NOMO-1 treated with dmso at 0.1 percent for 144 hours (cell line): Measurements from ENCODE around the gene MBNL1.

ENCODE experiments used
- DNase-seq: peaks from one replicate; lab custom pipeline; 2025; ENCODE audit not compliant: unreplicated experiment; lab: John Stamatoyannopoulos, UW

Gene MBNL1

DNA sequence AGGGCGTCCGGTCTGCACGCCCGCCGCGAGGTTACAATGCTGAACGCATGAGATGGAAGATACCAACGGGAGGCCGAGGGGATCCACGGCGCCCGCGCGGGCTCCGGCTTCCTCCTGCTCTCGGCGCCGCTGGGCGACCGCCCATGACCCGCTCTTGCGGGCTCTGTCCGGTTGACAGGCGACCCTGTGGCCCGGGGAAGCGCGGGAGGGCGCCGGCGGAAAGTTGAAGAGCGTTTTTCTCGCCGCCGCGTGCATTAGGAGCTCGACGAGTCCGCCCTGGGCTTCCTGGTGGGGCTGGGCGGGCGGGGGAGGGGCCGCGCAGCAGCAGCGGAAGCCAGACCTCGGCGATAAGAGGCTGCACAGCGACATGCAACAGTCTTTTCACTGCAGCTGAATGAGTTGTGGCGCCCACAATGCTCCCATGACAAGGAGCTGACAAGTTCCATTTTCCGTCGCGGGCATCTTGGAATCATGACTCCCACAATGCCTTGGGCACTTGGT, at the start of gene MBNL1:
Gene MBNL1 (plus strand): TSS at position 375 of the 501 bp plus-strand sequence. CDS start 31,265 bp downstream, outside the sequence.
- no peak for DNase-seq

DNA sequence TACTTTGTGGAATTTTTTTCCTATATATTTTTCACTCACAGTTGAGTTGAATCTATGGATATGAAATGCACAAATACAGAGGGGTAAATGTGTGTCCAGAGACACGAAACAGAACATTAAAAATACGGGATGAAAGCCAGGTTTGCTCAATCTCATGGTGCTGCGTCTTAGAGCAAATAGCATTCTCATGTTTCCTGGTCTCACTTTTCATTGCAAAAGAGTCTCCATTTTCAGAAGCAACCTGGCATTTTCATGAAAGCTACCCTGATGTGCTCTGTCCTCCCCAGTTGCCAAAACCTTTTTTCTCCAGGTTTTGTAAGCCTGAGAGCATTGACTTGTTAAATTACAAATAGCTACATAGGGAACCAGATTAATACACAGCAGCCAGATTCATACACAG, 49.5 kb upstream of the MBNL1 start:
- DNase-seq = no peak

- no peak for DNase-seq
These were observed 48.9 kb upstream of the MBNL1 start for GRCh38 chr3:152219769-152220255.

GRCh38 chr3:152222327-152222726, 46.4 kb upstream of the MBNL1 start:
- no peak for DNase-seq

- no peak for DNase-seq
These were observed 43.5 kb upstream of the MBNL1 start for GRCh38 chr3:152225201-152225600.

DNA sequence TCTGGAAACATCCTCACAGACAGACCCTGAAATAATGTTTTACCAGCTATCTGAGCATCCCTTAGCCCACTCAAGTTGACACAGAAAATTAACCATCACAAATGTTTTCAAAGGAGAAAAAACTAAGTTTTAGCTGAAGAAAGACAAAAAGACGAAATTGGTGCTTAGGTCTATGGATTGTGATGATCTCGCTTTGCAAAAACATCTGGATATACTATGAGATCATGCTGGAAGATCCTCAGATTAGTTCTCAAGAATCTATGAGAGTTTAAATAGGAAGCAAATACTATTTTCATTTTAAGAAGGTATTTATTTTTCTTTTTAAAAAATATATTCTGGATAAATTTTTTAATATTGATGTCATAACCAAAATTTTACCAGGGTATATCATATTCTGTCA, 42.6 kb upstream of the MBNL1 start:
- no peak for DNase-seq

DNA sequence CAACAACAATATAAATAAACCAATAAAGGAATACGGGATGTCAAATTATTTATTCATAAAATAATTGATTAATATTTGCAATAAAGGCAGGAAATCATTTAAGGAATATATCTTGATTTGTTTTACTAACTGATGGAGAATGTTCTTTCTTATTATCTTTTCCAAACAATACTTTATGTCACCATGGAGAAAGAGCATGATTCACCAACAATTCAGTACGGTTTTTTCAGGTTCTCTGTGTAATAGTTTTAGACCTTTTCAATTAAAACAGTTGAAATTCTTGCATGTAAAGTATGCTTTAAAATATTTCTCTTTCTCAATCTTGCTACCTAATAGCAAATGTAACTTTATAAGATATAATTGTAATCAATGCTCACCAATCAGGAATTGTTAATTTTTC, 41.7 kb upstream of the MBNL1 start:
- DNase-seq = no peak

DNA sequence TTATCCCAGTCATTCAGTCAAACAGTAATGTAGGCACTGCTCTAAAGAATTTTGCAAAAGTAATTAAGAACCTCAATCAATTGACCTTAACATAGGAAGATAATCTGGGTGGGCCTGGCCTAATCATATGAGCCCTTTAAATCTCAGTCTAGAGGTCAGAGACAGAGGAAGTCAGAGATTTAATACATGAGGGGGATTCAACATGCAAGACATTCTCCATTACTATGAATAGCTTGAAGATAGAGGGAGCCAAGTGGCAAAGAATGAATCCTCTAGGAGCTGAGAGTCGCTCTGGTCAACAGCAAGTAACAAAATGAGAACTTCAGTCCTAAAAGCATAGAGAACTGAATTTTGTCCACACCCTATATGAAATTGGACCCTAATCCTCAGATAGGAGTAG, 39.0 kb upstream of the MBNL1 start:
- DNase-seq = no peak

GRCh38 chr3:152230370-152230769, 38.4 kb upstream of the MBNL1 start:
- no peak for DNase-seq

- DNase-seq = no peak
These were observed 36.7 kb upstream of the MBNL1 start for GRCh38 chr3:152232001-152232400.

- no peak for DNase-seq
These were observed 36.0 kb upstream of the MBNL1 start for GRCh38 chr3:152232679-152233078.

- DNase-seq = no peak
These were observed 33.9 kb upstream of the MBNL1 start for GRCh38 chr3:152234657-152235375.

GRCh38 chr3:152235709-152236298, 32.9 kb upstream of the MBNL1 start:
- DNase-seq = no peak

GRCh38 chr3:152236716-152237115, 32.0 kb upstream of the MBNL1 start:
- peak; percentile 88 for DNase-seq

GRCh38 chr3:152241142-152242017, 27.3 kb upstream of the MBNL1 start:
- DNase-seq = peak; percentile 89

GRCh38 chr3:152243301-152243711, 25.4 kb upstream of the MBNL1 start:
- no peak for DNase-seq

- DNase-seq = peak; percentile 94
These were observed 24.8 kb upstream of the MBNL1 start for GRCh38 chr3:152243721-152244516.

GRCh38 chr3:152244517-152244888, 24.2 kb upstream of the MBNL1 start:
- DNase-seq = no peak

DNA sequence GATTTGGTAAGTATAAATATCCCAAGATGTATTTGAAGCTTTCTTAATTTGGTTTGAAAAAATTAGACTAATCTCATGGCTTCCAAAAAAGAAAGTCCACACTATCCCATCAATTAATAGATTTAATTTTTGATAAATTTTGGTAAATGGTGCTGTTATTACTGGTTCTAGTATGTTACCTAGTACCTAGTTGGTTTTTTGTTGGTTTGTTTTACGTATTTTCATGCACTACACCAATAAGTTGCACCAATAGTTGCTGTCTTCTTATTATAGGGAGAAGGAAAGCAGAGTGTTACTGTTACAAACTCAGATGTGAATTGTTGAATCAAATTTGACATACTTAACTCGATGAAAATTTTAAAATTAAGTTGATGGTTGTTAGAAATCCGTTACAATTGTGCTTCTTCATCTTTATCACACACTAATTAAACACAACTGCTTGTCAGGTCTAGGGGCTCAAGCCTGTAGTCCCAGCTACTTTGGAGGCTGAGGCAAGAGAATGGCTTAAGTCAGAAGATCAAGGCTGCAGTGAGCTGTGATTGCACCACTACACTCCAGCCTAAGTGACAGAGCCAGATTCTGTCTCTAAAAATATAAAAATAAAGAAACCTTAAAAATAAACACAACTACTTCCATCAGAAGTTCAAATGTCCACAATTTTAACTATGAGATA, 23.1 kb upstream of the MBNL1 start:
- DNase-seq = no peak

DNA sequence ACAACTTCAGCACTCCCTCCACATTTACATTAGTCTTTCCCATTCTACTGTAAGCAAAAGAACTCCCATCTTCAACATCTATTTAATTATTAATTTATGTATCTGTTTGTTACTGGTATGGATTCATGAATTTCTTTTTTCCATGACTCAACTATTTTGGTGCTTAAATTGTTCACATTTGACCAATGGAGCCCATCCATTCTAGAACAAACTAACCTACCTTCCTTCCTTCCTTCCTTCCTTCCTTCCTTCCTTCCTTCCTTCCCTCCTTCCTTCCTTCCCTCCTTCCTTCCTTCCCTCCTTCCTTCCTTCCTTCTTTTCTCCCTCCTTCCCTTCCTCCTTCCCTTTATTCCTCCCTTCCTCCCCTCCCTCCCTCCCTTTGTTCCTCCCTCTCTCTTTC, 16.8 kb upstream of the MBNL1 start:
- DNase-seq = no peak
